A549 (cell line): ENCODE measurements around the gene HS3ST4. TPM values are rescaled to one million over a fixed set of nuclear protein-coding genes. Genes with fewer than 3 reads are reported as not detected.

ENCODE experiments used
- ATAC-seq, 2 experiments: fragments of 200-7000 bp in 1 of 2; fragments of >200 bp in 1 of 2; cut with Nextera tagmentation in 1 of 2; cut with Tn5 transposase in 1 of 2; 3 replicates each; pipeline versions ENCODE4 v1.8.0 to v1.9.1; 2018 to 2020; ENCODE audit warnings: mild to moderate bottlenecking in 1 of 2, moderate library complexity in 1 of 2
- CTCF ChIA-PET: fragments of 300-600 bp; sonication (Branson Sonifier 250); formaldehyde crosslinking; extraction: SDS; loops from one replicate; lab custom pipeline; 2021; ENCODE audit warnings: antibody characterized with exemption, inconsistent platforms; lab: Yijun Ruan, JAX
- POLR2A ChIA-PET: fragments of 350-600 bp; formaldehyde crosslinking; extraction: SDS; loops from one replicate; lab custom pipeline; 2021; ENCODE audit warnings: antibody characterized with exemption, inconsistent platforms; lab: Yijun Ruan, JAX
- DNase-seq, 2 experiments: peaks; one replicate each; pipeline versions ENCODE4 v3.0.0 to v3.0.0-alpha.2; 2011 to 2016; ENCODE audit warnings: low read depth in 1 of 2, low spot score in 1 of 2
- FAIRE-seq: peaks from 2 replicates; lab custom pipeline; 2011; peaks lifted over from hg19 to GRCh38; lab: Jason Lieb, UNC
- H3K27ac ChIP-seq, 2 experiments: fragments of >200 bp; sonication (Bioruptor Twin); formaldehyde crosslinking; 3 replicates each; pipeline ENCODE4 v1.5.1; 2016 to 2017
- H3K4me1 ChIP-seq: fragments of >200 bp; sonication (Bioruptor Twin); formaldehyde crosslinking; 3 replicates; pipeline ENCODE4 v1.6.1; 2016
- H3K4me2 ChIP-seq: fragments of >200 bp; sonication (Bioruptor Twin); formaldehyde crosslinking; 3 replicates; pipeline ENCODE4 v1.6.1; 2016
- H3K4me3 ChIP-seq: fragments of >200 bp; sonication (Bioruptor Twin); formaldehyde crosslinking; 3 replicates; pipeline ENCODE4 v1.5.1; 2016
- H3K9me3 ChIP-seq: fragments of >200 bp; sonication (Bioruptor Twin); formaldehyde crosslinking; 3 replicates; pipeline ENCODE4 v1.6.1; 2016
- ATOH8 ChIP-seq: fragments of 250-450 bp; sonication (Bioruptor Pico); IDR thresholded peaks from 2 replicates; pipeline ENCODE4 v1.5.0; 2020; ENCODE audit warnings: low read depth, mild to moderate bottlenecking, moderate library complexity
- BCL3 ChIP-seq: fragments of >200 bp; sonication (Bioruptor Twin); formaldehyde crosslinking; IDR thresholded peaks from 3 replicates; pipeline ENCODE4 v1.6.1; 2016
- BHLHE40 ChIP-seq: IDR thresholded peaks from 2 replicates; pipeline ENCODE4 v1.6.1; 2012; ENCODE audit warnings: low read depth, low read length, inconsistent platforms
- CBX8 ChIP-seq: fragments of 200-600 bp; sonication (generic); IDR thresholded peaks from 2 replicates; pipeline ENCODE4 v1.6.1; 2016
- CEBPB ChIP-seq, 2 experiments: fragments of >200 bp in 1 of 2; sonication (Bioruptor Twin) in 1 of 2; formaldehyde crosslinking in 1 of 2; IDR thresholded peaks; 2 replicates each; pipeline ENCODE4 v1.6.1; 2012 to 2016
- CTCF ChIP-seq: fragments of >200 bp; sonication (Bioruptor Twin); formaldehyde crosslinking; IDR thresholded peaks from 3 replicates; pipeline ENCODE4 v1.5.1; 2016
- EHMT2 ChIP-seq: fragments of 200-600 bp; sonication (generic); IDR thresholded peaks from 2 replicates; pipeline ENCODE4 v1.6.1; 2016; ENCODE audit warnings: antibody characterized with exemption, low read depth, mild to moderate bottlenecking, moderate library complexity
- ELK1 ChIP-seq: fragments of 150-350 bp; IDR thresholded peaks from 2 replicates; pipeline ENCODE4 v1.6.1; 2014; ENCODE audit warnings: low read depth, mild to moderate bottlenecking, low read length
- FOSL2 ChIP-seq, 2 experiments: fragments of 450-650 bp in 1 of 2; fragments of >200 bp in 1 of 2; sonication (Bioruptor Twin) in 1 of 2; formaldehyde crosslinking; IDR thresholded peaks; 2 replicates each; pipeline versions ENCODE4 v1.5.0 to v1.6.1; 2016 to 2020; ENCODE audit warnings: mild to moderate bottlenecking in 1 of 2, moderate library complexity in 1 of 2
- GATA3 ChIP-seq: IDR thresholded peaks from 2 replicates; pipeline ENCODE4 v1.6.1; 2012; ENCODE audit warnings: borderline replicate concordance
- HDAC2 ChIP-seq: fragments of 200-600 bp; sonication (generic); IDR thresholded peaks from 2 replicates; pipeline ENCODE4 v1.6.1; 2016
- HOXA7 ChIP-seq: fragments of 250-450 bp; sonication (Bioruptor Pico); IDR thresholded peaks from 2 replicates; pipeline ENCODE4 v1.5.0; 2020; ENCODE audit warnings: mild to moderate bottlenecking, moderate library complexity
- JUN ChIP-seq, 2 experiments: fragments of >200 bp; sonication (Bioruptor Twin); formaldehyde crosslinking; IDR thresholded peaks; 2 replicates in 1 of 2; 3 replicates in 1 of 2; pipeline ENCODE4 v1.6.1; 2016 to 2017
- JUNB ChIP-seq: fragments of >200 bp; sonication (Bioruptor Twin); formaldehyde crosslinking; IDR thresholded peaks from 2 replicates; pipeline ENCODE4 v1.6.1; 2016
- KDM5A ChIP-seq: fragments of 200-600 bp; sonication (generic); IDR thresholded peaks from 2 replicates; pipeline ENCODE4 v1.6.1; 2016; ENCODE audit warnings: antibody characterized with exemption, mild to moderate bottlenecking
- NFE2L2 ChIP-seq: fragments of 150-350 bp; conservative IDR thresholded peaks from 2 replicates; pipeline ENCODE4 v1.6.1; 2014; ENCODE audit warnings: low read length
- NR3C1 ChIP-seq: fragments of >200 bp; sonication (Bioruptor Twin); formaldehyde crosslinking; IDR thresholded peaks from 3 replicates; pipeline ENCODE4 v1.6.1; 2017
- PBX3 ChIP-seq: IDR thresholded peaks from 2 replicates; pipeline ENCODE4 v1.6.1; 2012
- POLR2AphosphoS2 ChIP-seq: conservative IDR thresholded peaks from 2 replicates; pipeline ENCODE4 v1.6.1; 2012; ENCODE audit warnings: low read length, improper control_type of control experiment, inconsistent platforms
- RAD21 ChIP-seq, 2 experiments: fragments of >200 bp in 1 of 2; sonication (Bioruptor Twin) in 1 of 2; formaldehyde crosslinking in 1 of 2; IDR thresholded peaks in 1 of 2; conservative IDR thresholded peaks in 1 of 2; 2 replicates in 1 of 2; 3 replicates in 1 of 2; pipeline ENCODE4 v1.6.1; 2012 to 2018; ENCODE audit warnings: inconsistent platforms in 1 of 2
- RARB ChIP-seq: fragments of 250-450 bp; sonication (Bioruptor Pico); IDR thresholded peaks from 2 replicates; pipeline ENCODE4 v1.8.0; 2021; ENCODE audit warnings: mild to moderate bottlenecking, moderate library complexity
- SMC3 ChIP-seq: fragments of >200 bp; sonication (Bioruptor Twin); formaldehyde crosslinking; IDR thresholded peaks from 3 replicates; pipeline ENCODE4 v1.6.1; 2018; ENCODE audit warnings: inconsistent platforms
- ZFP36 ChIP-seq: fragments of 450-650 bp; IDR thresholded peaks from 2 replicates; pipeline ENCODE4 v1.6.1; 2014; ENCODE audit warnings: borderline replicate concordance; ENCODE audit not compliant: partially characterized antibody
- ZSCAN20 ChIP-seq: fragments of 250-450 bp; sonication (Bioruptor Pico); IDR thresholded peaks from 2 replicates; pipeline ENCODE4 v1.8.0; 2022; ENCODE audit warnings: mild to moderate bottlenecking, moderate library complexity
- WGBS: methylation state at CpG from one replicate; pipeline ENCODE4 v1.1.6; 2017; ENCODE audit errors: missing lambda C conversion rate; 5-methylcytosine and 5-hydroxymethylcytosine counted together
- polyA plus RNA-seq, 4 experiments: library from polyadenylated mRNA; depleted of rRNA in 3 of 4; stranded (reverse); fragments of >200 nt; fragmentation: RNase III in 1 of 4; extraction: RNeasy Plus Mini Kit Qiagen cat#74134 plus additional on column Dnase treatment in 1 of 4; gene quantifications; 2 replicates in 3 of 4; 3 replicates in 1 of 4; pipeline ENCODE4 v1.2.3, GENCODE V29; 2011 to 2017

HS3ST4 gene
- polyA plus RNA-seq, 2 of the 4 experiments (the other 2 are of a cell fraction), result not detected

- WGBS, result 0% methylated on average over 7 of the region's 9 CpGs
- Histone ChIP-seq H3K4me3 (no peak overlapping the region), H3K9me3 (no peaks in the 10 kb centered on the region), H3K27ac (no peak overlapping the region), H3K4me2 (no peak overlapping the region), H3K4me1 (no peaks in the 10 kb centered on the region)
- TF ChIP-seq RAD21 (conservative IDR thresholded peaks at IDR 0.05 in 1 of 2, IDR thresholded peaks at IDR 0.05 in 1 of 2) (no peak), CEBPB (IDR thresholded peaks at IDR 0.05) (no peak), GATA3 (no peak), FOSL2 (IDR thresholded peaks at IDR 0.05) (no peak), FOSL2 (CRISPR knock-in tag; IDR thresholded peaks at IDR 0.05) (no peak), KDM5A (no peak), ZSCAN20 (CRISPR knock-in tag) (no peak), ELK1 (no peak), NFE2L2 (no peak), PBX3 (no peak), ATOH8 (CRISPR knock-in tag) (no peak), CTCF (no peak), SMC3 (no peak)
- ATAC-seq, result no peak
- CTCF ChIA-PET, result no interaction called here
- no peak for FAIRE-seq
- POLR2A ChIA-PET, result no interaction called here
- no peak for DNase-seq
These were observed 438.2 kb downstream of the HS3ST4 start for GRCh38 chr16:26129997-26130396.

GRCh38 chr16:26133416-26134093 is 441.8 kb downstream of the HS3ST4 start:
- no peak overlapping the region for H3K4me3 ChIP-seq
- 17% methylated on average over 5 of the region's 5 CpGs for WGBS
- no peaks in the 10 kb centered on the region for H3K4me1 ChIP-seq
- ATAC-seq, result no peak
- no peak for DNase-seq
- H3K27ac ChIP-seq, result no peak overlapping the region
- ChIA-PET CTCF (interaction anchor here (0.6 kb wide), 1 partner anchor 37 kb away, joined by 3 read pairs; no protein-coding TSS in a partner anchor), POLR2A (no interaction called here)
- H3K9me3 ChIP-seq, result no peaks in the 10 kb centered on the region
- TF ChIP-seq PBX3 (no peak), RARB (CRISPR knock-in tag) (no peak), HOXA7 (CRISPR knock-in tag) (no peak), BCL3 (no peak), KDM5A (no peak), ZFP36 (no peak), JUNB (no peak), HDAC2 (no peak), POLR2AphosphoS2 (no peak), JUN (IDR thresholded peaks at IDR 0.05) (no peak), CBX8 (no peak), BHLHE40 (no peak), NR3C1 (no peak), CTCF (no peak), EHMT2 (no peak)
- H3K4me2 ChIP-seq, result no peak overlapping the region
- FAIRE-seq, result no peak
